Stimulated activated CD4-positive, alpha-beta T cell treated with anti-CD3 and anti-CD28 coated beads, Interleukin-12 subunit alpha, Interleukin-12 subunit beta, amount 100 ng/mL, for 4 hours (primary cell): ENCODE data around the gene SMYD3.

Source experiments
- DNase-seq: peaks from one replicate; pipeline ENCODE4 v3.0.0-alpha.2; 2020

Gene SMYD3

DNA sequence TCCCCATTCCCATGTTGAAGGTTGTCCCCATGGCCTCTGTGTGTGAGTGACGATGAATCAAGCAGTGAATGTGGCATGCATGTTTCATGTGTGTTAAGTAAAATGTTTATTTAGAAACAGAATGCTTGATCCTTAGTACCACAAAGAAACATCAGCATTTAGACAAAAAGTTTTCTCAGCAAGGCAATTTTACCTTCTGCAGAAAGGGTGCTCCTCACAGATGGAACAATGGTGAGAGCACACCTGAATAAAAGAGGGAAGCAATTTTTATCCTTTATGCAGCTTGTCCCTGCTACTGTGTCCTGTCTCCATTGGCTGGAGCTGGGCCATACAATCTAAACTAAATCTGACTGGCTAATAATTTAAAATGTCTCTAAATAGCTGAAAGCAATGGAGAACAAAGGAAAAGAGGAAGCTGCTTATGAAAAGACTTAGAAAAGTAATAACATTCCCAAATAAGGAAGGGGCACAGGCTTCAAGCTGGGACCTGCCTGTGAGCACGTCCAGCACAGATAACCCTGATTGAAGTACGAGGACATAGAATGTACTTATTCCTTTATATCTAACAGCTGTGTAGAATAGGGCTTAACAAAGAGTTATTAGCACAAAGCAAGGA is 8.4 kb upstream of the SMYD3 start:
- DNase-seq: no peak

DNA sequence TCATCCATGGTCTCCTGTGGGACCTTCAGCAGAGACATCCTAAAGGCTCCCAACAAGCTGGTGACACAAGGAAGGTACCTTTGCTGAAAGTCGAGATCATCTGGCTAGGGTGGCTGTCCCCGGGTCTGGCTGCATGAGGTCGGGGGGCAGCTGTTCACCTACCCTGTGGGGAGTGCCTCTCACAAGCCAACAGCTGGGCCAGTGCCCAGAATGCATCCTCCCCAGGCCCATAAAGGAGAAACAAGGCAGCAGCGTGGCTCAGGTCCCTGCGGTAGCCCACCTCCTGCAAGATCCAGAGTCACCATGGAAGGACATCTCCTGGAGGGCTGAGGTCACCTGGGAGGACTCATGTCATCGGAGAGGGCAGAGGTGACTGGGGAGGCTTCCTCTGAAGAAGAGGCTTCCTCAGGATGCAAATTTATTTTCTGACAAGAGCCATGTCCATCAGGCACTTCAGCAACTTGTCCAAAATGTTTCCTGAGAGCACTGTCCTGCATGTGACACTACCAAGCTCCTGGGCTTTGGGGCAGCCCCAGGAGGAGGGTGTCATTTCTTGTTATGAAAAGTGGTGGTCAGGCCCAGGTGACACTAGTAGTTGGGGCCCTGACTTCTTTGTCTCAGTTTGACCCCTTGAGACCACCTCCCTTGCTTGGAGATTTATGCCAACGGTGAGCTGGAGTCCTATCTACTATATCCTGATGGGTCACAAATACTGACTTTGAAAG is 6.7 kb upstream of the SMYD3 start:
- no peak for DNase-seq

DNA sequence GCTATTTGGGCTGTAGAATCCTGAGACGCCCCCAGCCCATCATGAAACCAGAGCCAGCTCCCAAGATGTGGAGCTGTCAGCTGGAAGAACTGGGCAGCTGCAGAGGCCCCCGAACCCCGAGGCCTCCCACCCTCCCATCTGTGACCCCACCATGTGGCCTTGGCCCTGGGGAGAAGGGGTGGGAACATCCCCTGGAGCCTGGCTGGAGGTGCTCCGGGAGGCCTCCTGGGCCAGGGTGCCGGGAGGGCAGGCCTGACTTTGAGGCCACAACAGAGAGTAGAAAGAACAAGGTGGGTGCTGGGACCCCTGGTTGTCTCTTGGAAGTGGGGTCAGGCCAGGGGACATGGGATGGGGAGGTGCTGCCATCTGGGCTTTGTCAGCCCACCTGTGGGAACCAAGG is 6.0 kb upstream of the SMYD3 start:
- DNase-seq: no peak

DNA sequence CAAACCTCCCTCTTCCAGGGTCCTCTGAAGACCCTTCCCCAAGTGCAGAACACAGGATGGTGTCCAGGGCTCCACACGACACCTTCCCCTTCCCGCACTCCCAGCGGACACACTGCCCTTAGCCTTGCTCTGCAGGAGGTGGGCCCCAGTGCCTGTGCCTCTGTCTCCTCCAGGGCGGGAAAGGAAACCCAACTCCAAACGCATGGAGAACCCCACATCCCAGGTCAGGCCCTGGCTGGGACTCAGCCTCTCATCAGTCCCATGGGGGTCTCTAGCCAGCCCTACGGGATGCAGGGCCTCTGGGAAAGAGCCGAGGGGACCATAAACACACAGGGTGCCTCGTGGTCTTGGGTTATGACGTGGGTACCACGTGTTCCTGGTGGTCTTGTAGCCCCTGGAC is 5.6 kb upstream of the SMYD3 start:
- DNase-seq: no peak

DNA sequence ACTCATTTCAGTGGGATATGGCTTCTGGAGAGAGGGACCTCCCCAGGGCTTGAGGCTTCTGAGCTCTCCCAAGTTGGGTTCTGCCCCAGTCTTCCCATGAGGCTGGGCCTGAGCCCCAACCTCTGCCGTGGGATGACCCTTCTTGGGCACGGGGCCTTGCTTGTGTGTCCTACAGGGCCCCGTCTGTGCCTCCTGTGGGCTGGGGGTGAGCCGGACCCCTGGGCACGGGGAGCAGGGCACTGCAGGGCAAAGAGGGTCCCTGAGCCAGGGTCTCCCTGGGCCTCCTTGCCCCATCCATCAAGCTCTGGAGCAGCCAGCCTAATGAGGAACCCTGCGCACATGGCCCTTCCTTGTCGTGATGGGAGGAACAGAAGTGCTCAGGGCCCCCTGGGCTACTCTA is 5.2 kb upstream of the SMYD3 start:
- DNase-seq: no peak

DNA sequence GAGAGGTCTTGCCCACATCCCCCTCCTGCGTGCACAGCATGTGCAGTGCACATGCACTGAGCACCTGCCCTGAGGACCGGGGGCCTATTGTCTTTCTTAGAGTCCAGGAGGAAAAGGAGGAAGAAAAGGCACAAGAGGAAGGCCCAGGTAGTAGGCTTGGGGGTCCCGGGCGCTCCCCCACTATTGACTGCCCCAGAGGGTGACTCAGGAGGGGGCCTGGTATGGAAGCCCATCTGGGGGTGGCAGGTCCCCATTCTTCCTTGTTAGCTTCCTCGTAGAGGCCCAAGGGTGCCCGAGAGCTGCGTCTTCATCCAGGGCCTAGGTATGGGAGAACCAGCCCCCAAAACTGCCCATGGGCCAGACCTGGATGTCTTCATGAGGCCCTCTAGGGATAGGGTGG is 4.1 kb upstream of the SMYD3 start:
- DNase-seq: no peak

DNA sequence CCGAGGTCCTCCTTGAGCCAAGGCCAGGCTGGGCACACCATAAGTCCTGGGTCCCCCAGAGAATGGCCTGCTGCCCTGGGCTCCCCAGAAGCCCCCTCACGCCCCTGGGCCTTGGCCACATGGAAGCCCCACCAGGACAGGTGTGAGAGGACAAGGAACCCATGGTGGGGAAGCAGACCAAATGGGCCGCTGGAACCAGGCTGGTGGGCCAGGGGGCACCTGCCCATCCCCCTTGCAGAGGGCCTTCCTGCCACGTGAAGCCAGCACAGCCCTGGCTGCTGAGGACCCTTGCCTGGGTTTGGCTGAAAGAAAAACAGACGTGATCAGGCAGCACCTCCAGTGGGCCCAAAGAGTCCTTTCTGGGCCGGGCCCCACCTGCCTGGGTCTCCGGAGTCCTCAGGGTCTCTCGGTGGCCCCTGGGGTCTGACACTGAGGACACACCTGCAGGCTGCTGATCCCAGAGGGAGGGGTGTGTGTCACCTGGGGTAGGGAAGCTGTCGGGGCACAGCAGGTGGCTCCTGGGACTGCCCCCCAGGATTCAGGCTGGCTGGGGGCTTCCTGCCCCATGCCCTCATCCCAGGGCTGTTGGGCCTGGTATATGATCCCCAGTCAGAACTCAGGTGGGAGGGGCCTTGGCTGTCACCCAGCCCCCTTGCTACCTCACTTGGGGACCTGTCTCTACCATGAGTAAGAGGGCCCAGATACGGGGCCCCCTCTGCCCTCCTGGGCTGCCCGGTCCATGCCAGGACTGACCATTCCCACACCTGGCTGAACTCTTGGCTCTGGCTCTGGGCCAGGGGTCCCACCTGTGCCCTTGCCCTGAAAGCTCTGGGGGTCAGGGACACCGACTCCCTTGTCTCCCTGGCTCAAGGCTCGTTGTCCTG is 3.3 kb upstream of the SMYD3 start:
- no peak for DNase-seq

DNA sequence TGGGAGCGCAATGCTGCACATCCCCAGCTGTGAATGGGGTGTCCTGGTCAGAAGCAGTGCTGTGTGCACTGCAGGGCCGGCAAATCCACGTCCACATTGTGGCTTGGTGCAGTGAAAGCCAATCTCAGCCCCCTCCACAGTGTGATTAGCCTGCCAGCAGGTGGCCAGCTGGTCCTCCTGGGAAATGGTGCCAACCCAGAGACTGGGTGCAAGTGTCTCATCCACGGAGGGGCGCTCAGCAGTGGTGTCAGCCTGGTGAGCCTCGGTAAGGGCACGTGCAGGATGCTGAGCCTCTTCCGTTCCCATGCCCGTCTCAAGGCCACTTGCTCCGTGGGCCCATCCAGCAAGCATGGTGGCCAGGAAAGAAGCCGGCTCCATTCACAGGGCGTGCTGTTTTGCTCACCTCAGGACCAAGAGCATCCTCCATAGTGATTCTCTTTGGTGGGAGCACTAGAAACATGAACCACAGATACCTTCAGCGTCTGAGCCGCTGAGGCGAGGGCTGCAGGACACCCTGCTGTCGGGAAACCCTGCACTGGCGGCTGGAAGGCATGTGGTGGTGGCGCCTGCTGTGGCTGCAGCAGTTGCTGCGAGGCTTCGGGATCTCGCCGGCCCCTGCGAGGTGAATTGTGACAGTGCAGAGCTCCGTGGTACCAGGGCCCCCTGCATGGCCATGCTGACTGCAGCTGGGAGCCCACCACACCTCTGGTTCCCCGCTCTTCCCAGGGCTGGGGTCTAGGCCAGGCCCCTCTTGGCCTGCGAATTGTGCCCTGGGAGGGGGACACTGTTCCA is 2.0 kb upstream of the SMYD3 start:
- DNase-seq: no peak

DNA sequence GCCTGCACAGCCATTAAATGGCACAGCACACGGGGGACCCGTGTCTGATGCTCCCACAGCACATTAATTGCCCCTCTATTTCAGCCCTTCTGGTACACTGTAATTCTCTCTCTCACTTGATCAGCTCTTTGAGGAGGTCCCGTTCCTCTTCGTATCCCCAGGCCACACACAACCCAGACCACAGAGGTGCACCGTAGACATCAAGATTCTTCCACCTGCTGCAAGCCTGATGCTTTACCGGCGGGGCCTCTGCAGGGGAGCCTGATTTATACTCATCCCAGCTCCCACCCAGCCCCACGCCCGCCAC is 759 bp downstream of the SMYD3 start:
- no peak for DNase-seq

DNA sequence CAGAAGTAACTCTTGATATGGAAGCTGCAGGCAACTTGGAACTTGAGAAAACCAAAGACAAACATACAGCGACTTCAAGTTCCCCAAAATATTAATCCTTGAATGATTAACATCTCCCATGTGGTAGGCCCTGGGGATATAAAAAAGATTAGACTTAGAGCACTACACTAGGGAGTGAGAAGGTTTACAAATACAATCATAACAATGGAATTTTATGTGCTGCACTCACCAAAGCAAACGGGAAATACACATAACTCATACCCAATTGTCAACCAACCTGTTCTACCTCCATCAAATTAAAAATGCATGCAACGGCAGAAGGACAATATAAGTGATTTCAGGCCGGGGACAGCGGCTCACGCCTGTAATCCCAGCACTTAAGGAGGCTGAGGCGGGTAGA is 3.7 kb downstream of the SMYD3 start:
- DNase-seq: no peak

DNA sequence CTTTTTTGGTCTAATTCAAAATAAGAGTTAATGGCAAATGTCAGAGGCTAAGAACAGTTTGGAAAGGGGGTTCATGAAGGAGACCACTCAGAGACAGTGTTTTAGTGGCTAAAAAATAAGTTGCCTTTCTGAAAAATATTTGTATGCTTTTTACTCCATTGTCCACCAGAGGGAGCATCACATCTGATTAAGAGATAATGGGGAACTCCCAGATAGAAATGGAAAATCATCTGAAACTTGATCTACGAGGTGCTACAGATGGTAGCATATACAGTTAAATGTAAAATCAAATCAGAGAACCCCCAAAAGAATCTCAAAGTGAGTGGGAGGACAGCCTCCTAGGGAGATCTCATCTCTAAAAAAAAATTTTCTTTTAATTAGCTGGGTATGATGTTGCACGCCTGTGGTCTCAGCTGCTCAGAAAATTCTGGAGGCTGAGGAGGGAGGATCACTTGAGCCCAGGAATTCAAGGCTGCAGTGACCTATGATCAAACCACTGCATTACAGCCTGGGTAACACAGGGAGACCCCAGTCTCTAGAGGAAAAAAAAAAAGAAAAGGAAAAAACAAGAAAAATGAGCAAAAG is 9.7 kb downstream of the SMYD3 start:
- no peak for DNase-seq

DNA sequence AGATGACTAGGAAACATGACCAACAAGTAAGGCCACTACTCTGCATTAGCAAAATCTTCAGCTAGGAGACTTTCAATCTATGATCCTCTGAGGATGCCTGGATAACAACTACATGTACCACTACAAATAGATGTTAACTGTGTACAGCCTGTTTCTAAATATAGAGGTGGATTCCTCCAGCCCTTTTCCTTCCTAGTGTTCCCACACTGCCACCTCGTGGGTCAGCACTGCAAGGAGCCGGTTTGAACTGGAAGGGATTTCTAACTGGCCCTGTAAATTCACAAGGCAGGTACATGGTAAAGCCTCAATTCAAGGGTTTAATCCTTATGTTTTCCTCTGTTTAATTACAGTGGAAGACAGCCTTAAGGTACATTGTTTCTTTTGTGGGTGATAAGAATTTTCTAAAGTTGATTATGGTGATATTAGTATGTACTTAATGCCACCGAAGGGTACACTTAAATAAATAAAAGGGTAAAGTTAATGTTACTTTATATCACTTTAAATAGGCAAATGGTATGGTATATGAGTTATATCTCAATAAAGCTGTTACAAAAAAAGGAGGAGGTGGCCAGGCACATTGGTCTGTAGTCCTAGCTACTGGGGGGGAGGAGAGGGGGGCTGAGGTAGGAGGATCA is 14.4 kb downstream of the SMYD3 start:
- DNase-seq: peak; percentile 35

DNA sequence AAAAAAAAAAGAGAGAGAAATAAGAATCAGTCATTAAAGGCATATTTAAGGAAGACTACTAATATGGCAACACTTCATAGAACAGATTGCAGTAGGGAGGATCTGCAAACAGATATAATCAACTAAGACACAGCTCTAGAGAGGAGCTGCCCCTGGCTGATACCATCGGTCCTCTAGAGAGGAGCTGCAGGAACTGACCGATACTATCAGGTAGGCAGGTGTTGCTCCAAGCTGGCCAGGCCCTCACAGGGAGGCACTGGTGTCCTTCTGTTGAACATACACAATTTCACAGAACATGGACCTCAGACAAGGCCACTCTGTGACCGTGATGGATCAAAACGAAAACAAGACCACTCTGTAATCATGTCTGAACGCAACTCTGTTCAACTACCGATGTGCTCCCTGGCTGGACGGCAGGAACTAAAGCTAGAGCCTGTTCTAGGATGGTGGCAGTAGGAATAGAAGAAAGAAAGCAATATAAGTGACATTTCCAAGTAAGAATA is 15.5 kb downstream of the SMYD3 start:
- DNase-seq: no peak

DNA sequence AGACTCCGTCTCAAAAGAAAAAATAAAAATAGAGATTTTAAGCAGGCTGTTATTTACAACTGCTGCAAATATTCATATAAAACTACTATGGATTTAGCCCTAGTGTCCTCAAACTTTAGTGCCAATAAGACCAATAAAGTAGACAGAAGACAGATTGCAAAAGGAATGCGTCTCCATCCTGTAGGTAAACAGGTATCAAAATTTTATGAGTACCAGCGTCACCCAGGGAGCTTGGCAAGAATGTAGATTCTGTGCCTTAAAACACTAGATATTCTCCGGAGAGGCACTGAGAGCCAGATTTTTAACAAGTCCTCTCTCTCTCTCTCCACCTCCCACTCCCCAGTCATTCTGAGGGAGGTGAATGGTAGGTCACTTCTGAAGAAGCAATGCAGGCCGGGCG is 18.4 kb downstream of the SMYD3 start:
- no peak for DNase-seq

DNA sequence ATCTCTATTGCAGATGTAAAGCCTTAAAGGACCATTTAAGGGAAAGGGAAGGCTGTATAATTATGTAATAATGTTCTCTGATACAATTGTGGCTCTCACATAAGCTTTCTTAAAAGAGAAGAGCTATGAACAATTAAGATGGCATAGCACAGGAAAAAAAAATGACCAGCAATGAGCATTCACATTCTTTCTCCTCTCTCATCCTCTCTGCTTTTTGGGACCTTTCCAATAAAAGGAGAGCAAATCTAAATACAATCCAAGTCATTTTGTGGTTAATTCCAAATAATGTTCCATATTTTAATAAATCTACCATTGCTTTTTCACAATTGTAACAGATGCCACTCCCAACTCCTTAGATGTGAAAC is 23.5 kb downstream of the SMYD3 start:
- no peak for DNase-seq

DNA sequence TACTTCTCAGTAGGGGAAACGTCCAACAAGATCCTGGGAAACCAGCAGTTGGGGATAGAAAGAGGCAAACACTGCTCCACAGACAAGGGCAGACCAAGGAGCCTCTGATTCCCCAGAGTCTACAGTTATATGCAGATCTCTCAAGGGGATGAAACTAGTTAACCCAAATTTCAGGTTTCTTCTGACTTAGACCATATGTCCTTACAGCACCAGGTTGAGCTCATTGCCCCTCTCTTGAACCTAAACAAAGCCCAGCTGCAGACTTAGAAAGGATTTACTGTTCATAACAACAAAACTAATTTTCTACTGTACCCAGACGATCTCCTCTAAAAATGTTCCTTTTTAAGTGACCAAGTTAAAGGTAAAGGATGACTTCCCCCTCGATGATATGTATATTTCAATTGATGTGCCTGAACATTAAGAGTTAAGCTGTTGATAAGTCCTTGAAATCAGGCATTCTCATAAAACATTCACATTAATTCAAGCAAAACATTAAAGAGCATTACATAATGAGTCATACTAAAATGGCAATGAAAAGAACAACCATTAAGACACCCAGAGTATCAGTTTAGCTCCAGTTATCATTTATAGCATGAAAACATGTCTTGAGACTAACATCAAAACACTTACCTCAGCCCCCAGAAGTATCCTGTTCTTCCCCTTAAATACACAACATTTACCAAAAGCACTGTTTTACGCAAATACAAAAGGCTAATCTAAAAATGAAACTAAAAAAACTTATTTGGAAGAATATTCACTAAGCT is 24.1 kb downstream of the SMYD3 start:
- DNase-seq: no peak

DNA sequence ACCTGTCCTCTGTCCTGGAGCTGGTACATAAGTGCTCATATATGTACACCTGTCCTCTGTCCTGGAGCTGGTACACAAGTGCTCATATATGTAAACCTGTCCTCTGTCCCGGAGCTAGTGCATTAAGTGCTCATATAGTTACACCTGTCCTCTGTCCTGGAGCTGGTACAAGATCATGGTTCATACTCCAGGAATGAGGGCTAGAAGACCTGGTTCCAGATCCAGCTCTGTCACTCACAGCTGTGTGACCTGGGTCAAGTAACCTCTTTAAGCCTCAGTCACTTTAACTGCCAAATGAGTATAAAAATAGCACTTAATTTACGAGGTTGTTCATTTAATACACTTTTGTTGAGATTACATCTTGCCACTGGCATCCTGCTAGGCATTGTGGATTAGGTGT is 28.0 kb downstream of the SMYD3 start:
- DNase-seq: no peak

DNA sequence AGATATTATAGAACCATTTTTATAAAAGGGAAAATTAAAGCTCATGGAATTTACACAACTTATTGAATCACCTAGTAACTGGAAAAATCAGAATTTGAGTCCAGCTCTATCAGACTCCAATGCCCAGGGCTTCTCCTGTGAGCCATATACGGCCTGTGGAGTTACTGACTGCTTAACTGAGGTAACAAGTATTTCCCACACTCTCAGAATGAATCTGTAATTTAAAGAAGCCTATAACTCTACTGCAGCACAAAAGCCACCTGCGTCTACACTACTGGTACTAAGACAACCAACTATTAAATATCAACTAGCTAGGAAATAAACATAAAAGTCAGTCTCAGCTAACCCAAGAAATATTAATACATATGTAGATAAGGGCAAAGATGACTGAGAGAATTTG is 29.4 kb downstream of the SMYD3 start:
- no peak for DNase-seq

DNA sequence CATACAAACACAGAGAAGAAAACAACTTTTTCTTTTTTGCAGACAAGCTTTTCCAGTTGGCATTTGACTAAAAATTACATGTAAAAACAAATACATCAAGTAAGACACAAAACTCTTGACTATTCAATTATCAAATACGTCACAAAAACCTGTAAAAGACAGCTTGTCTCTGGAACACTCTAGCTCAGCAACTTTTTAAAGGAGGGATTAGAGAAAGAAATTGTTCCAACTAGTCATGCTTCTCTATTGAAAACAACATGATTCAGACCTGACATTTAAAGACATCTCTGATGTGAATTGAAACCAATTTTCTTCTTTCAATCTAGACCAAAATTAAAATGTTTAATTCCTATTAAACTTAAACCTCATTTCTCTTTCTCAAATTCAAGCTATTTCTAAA is 30.3 kb downstream of the SMYD3 start:
- DNase-seq: no peak

DNA sequence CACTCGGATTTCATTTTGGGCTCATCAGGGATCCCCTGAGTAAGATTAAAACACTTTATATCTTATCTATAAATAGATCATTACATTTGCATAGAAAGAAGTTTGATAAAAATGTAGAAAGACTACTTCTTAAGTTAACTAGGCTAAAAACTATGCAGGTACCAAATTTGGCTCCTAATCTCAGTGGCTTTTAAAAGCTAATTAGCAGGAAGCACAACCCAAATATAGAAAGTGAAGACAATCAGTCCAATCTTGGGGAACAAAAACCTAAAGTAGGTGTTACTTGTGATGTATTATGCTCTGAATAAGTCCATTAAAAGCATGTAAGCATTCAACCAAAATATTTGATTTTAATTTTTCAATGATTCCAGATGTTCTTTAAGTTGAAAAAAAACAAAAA is 35.4 kb downstream of the SMYD3 start:
- DNase-seq: no peak

DNA sequence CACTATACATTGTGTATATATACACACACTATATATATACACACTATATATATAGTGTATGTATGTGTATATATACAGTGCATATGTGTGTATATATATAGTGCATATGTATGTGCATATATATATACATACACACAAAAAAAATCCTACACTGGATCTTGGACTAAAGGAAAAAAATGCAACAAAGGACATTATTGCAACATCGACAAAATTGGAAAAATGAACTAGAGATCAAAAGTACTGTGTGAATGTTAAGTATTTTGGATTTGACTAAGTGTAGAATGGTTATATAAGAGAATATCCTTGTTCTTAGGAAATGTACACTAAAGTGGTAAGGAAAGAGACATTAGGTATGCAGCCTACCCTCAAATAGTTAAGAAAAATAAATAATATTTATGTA is 36.5 kb downstream of the SMYD3 start:
- DNase-seq: no peak

DNA sequence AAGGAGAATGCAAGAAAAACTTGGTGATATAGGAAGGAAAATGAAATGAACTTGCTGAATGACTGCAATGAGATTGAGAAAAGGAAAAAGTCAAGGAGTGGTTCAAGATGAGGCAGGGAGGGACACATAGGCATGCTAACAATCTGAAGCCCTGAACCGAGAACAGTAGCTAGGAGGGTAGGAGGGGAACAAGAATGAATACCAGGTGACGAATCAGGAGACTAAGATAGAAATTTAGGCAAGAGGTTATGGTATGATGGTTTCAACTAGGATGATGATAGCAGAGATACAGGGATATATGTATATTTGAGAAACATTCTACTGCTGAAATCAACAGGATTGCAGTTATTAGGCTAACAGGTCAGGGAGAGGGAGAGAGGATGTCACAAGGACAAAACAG is 44.1 kb downstream of the SMYD3 start:
- no peak for DNase-seq
